ENCODE results near the gene KLF3. TPM values are rescaled to one million over a fixed set of nuclear protein-coding genes. Genes with fewer than 3 reads are reported as not detected.

Gene KLF3
- total RNA-seq, 1 experiment from 2014 or later = 8.1 TPM

DNA sequence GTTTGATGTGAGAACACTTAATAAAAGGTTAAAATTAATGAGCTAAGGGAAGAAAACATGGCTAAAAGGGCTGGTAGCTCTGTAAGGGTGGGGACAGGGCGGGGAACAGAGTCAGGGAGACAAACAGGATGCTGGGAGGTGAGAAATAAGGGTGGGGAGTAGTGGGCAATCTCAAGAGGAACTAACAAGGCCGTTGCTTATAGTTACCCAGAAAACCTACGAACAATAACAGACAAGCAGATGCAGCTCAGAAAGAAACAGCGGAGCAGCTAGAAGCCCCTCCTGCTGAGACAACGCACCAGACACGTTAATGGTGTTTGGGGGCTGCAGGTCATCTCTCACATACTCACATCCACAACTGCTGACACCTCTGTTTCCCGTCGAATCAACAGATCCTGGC is 9.7 kb upstream of the KLF3 start:
- no peak for DNase-seq (ENCODE audit: low read depth)

DNA sequence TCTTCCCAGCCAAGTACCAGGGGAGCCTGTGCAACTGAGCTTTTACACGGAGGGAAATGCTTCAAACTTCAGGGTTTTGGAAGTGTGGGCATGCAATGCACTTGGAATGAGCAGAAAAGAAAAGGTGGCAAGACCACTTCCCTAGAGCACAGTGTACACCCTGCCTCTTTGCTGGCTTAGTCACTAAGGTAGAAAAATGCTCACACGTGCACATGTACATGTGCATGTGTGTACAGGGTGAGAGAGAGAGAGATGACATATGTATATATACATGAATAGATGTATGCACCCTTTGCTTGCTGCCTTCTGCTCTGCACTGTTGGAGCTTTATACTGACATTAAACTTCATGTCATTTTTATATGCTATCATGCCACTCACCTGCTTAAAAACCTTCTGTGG is 7.9 kb upstream of the KLF3 start:
- no peak for DNase-seq (ENCODE audit: low read depth)

DNA sequence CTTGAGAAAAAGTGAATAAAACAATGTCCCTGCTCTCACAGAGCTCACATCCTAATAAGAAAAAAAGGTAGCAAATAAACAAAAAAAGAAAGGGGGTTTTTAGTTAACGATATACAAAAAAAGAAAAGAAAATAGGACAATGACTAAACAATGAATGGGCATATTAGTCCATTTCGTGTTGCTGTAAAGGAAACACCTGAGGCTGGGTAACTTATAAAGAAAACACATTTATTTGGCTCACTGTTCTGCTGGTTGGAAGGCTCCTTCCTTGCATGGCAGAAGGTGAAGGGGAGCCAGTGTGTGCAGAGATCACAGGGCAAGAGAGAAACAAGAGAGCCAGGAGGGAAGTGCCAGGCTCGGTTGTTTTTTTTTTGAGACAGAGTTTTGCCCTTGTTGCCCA is 4.7 kb upstream of the KLF3 start:
- DNase-seq (ENCODE audit: low read depth) = no peak

DNA sequence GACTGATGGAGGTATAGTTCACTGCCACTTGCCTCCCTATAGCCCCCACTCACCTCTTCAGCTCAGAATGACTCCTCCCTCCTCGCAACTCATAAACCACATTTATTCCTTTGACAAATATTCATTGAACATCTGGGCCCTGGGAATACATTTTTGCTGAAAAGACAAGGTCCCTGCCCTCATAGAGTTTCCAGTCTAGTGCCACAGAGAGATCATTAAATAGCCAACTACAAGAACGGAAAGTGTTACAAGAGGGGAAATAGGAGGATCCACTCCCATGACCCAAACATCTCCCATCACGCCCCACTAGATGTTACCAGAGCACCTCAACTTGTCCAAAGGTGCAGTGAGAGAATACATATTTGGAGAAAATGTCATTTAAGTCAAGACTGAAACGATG is 3.2 kb upstream of the KLF3 start:
- no peak for DNase-seq (ENCODE audit: low read depth)

GRCh38 chr4:38661371-38661770 is 2.6 kb upstream of the KLF3 start:
- no peak for DNase-seq (ENCODE audit: low read depth)

DNA sequence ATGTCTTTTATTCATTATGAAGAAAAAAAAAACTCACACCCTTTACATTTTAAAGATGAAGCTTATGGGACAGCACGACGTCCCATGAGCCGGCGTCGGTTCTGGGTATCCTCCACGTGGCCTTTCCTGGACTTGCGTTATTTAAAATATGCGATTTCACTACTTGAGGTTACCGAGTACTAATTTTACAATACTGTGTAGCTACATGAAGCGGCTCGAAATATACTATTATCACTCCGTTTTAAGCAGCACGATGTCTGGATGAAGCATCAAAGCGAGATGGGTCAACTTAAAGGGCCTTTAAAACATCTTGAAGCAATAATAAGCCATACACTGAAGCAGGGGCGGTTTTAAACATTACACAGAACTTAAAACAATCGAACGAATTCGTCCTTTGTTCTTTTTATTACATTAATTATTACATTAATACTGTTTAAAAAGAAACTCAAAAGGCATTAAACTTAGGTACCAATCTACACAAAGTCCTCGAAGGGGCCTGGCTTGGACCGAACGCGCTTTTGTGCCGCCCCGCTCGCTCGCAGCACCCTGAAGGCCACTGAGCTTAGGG is 1.4 kb upstream of the KLF3 start:
- no peak for DNase-seq (ENCODE audit: low read depth)

- no peak for DNase-seq (ENCODE audit: low read depth)
These were observed 754 bp upstream of the KLF3 start for GRCh38 chr4:38663090-38663800.

- peak; percentile 24 for DNase-seq (ENCODE audit: low read depth)
These were observed 855 bp downstream of the KLF3 start for GRCh38 chr4:38664706-38665401.

GRCh38 chr4:38665551-38666411 is 1.8 kb downstream of the KLF3 start:
- no peak for DNase-seq (ENCODE audit: low read depth)

DNA sequence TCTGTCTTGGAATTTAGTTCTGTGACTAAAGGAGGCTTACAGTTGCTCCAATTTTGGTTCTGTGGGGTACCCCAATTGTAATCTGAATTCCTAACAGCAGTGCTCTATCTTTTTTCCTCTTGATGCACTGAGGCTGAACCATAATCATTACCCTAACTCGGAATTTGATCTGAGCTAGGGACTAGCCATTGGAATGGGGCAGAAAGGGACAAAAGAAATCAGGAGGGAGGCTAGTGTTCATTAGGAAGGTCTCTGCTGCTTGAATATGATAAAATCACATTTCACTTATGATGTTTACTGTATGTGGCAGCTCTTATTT is 2.7 kb downstream of the KLF3 start:
- DNase-seq (ENCODE audit: low read depth) = no peak

DNA sequence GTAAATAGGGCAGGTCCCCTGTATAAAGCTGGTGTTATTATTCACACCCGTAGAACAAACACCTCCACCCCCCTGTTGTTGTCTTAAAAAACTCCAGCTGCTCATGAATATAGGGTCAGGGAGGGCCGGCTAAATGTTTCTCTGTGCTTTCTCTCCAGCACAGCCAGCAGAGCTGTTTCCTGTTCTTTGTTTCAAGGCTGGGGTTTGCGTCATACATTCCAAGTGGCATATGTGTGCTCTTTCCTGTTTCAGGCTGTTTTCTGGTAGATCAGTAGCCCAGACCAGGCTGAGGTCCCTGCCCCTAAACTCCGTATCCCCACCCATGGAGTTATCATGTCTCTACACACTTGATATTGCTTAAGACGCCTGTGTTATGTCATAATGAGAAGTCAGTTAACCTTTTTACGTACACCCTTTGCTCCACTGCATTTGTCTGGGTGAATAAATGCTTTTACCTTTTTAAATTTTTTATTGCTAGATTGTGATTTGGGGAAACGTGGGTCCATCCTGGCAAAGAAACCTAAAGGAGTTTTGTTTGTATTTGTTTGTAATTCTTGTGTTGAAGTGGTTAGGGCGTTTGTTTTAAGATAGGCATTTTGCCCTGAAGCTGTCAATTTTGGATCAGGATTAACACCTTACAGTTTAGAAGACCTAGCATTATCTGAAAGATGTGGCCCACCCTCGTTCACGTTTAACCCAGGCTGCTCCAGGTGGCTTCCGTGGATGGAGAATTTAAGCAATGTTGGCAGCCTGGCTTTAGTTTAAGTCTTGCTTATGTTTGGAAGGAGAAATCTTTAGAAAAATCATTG is 3.3 kb downstream of the KLF3 start:
- peak; percentile 91 for DNase-seq (ENCODE audit: low read depth)

GRCh38 chr4:38668203-38668971 is 4.4 kb downstream of the KLF3 start:
- DNase-seq (ENCODE audit: low read depth) = no peak

- no peak for DNase-seq (ENCODE audit: low read depth)
These were observed 5.2 kb downstream of the KLF3 start for GRCh38 chr4:38669208-38669607.

- no peak for DNase-seq (ENCODE audit: low read depth)
These were observed 6.3 kb downstream of the KLF3 start for GRCh38 chr4:38670109-38670901.

GRCh38 chr4:38670939-38671591 is 7.1 kb downstream of the KLF3 start:
- DNase-seq (ENCODE audit: low read depth) = no peak

DNA sequence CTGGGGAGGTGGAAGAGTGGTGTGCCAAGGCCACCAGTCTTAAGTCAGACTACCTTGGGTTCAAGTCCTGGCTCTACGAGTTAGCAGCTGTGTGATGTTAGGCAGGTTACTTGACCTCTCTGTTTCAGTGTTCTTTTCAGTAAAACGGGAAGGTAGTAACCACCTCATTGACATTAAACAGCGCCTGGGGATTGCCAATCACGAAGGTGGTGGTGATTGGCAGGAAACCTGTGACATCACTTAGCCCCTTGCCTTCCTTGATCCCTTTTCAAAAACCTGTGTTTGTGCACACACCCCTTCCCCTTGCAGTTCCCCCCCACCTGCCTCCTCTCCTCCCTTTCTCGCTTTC is 7.6 kb downstream of the KLF3 start:
- DNase-seq (ENCODE audit: low read depth) = no peak

GRCh38 chr4:38672074-38672396 is 8.0 kb downstream of the KLF3 start:
- DNase-seq (ENCODE audit: low read depth) = no peak

- no peak for DNase-seq (ENCODE audit: low read depth)
These were observed 8.6 kb downstream of the KLF3 start for GRCh38 chr4:38672397-38673129.

Measured in RPMI7951 (cell line).